Ammon's horn (tissue), 1 donor: ENCODE results near the gene GNLY.
"Not testable (repeated sequence)": the region's sequence is repeated elsewhere in the genome, so short reads cannot be mapped to it uniquely, and the experiment has no call there.

Source experiments
- DNase-seq: peaks from one replicate; pipeline ENCODE4 v3.0.0-alpha.2; 2016; ENCODE audit warnings: low spot score

The GNLY gene

GRCh38 chr2:85710687-85711577 lies 16.8 kb downstream of the GNLY start:
- no peak for DNase-seq

GRCh38 chr2:85711578-85712060 lies 17.5 kb downstream of the GNLY start:
- DNase-seq: no peak

GRCh38 chr2:85712336-85712735 lies 18.2 kb downstream of the GNLY start:
- no peak for DNase-seq

- DNase-seq: peak; percentile 55
Measured at GRCh38 chr2:85712849-85713612, 18.9 kb downstream of the GNLY start.

- DNase-seq: no peak
Measured at GRCh38 chr2:85713836-85714235, 19.7 kb downstream of the GNLY start.

GRCh38 chr2:85714421-85714820 lies 20.3 kb downstream of the GNLY start:
- DNase-seq: not testable (repeated sequence)

- no peak for DNase-seq
Measured at GRCh38 chr2:85714841-85715240, 20.7 kb downstream of the GNLY start.

- DNase-seq: no peak
Measured at GRCh38 chr2:85716346-85716914, 22.3 kb downstream of the GNLY start.

GRCh38 chr2:85717308-85718008 lies 23.3 kb downstream of the GNLY start:
- DNase-seq: no peak

GRCh38 chr2:85718009-85718391 lies 23.8 kb downstream of the GNLY start:
- DNase-seq: no peak

- DNase-seq: no peak
Measured at GRCh38 chr2:85718885-85719492, 24.8 kb downstream of the GNLY start.

- no peak for DNase-seq
Measured at GRCh38 chr2:85719609-85720240, 25.6 kb downstream of the GNLY start.

GRCh38 chr2:85720533-85720932 lies 26.4 kb downstream of the GNLY start:
- no peak for DNase-seq

- no peak for DNase-seq
Measured at GRCh38 chr2:85721641-85722040, 27.5 kb downstream of the GNLY start.

GRCh38 chr2:85722519-85722918 lies 28.4 kb downstream of the GNLY start:
- no peak for DNase-seq

GRCh38 chr2:85723707-85724360 lies 29.7 kb downstream of the GNLY start:
- no peak for DNase-seq

- no peak for DNase-seq
Measured at GRCh38 chr2:85724731-85725181, 30.6 kb downstream of the GNLY start.

GRCh38 chr2:85725451-85725850 lies 31.3 kb downstream of the GNLY start:
- no peak for DNase-seq

GRCh38 chr2:85727798-85728197 lies 33.6 kb downstream of the GNLY start:
- DNase-seq: no peak

GRCh38 chr2:85728342-85728741 lies 34.2 kb downstream of the GNLY start:
- DNase-seq: no peak
